HepG2 (cell line): ENCODE measurements around the gene GNG4.

ENCODE experiments used
- MAFK ChIP-seq, 2 experiments: IDR thresholded peaks in 1 of 2; conservative IDR thresholded peaks in 1 of 2; 2 replicates each; pipeline ENCODE4 v1.6.1; 2011; ENCODE audit warnings: improper control_type of control experiment in 2 of 2, low read length in 2 of 2
- NR3C1 ChIP-seq: sonication (generic); formaldehyde crosslinking; IDR thresholded peaks from 2 replicates; pipeline ENCODE4 v1.4.0; 2020; ENCODE audit warnings: missing genetic modification reagents
- RCOR2 ChIP-seq: IDR thresholded peaks from 2 replicates; pipeline ENCODE4 v1.6.1; 2016; ENCODE audit warnings: missing biosample characterization, missing genetic modification reagents
- TARDBP ChIP-seq: sonication (generic); formaldehyde crosslinking; IDR thresholded peaks from 2 replicates; pipeline ENCODE4 v1.8.0; 2022; ENCODE audit warnings: mild to moderate bottlenecking, missing genetic modification reagents
- TBP ChIP-seq: sonication (generic); formaldehyde crosslinking; IDR thresholded peaks from 2 replicates; pipeline ENCODE4 v1.5.0; 2020; ENCODE audit warnings: missing genetic modification reagents
- ZNF124 ChIP-seq: sonication (generic); formaldehyde crosslinking; IDR thresholded peaks from 2 replicates; pipeline ENCODE4 v1.4.0; 2020; ENCODE audit warnings: missing genetic modification reagents
- TF ChIP-seq, protein P1 (sequence below): sonication (generic); formaldehyde crosslinking; IDR thresholded peaks from 2 replicates; pipeline ENCODE4 v1.4.0; 2020; ENCODE audit warnings: mild to moderate bottlenecking, missing genetic modification reagents
- TF ChIP-seq, protein P2 (sequence below): sonication (generic); formaldehyde crosslinking; IDR thresholded peaks from 2 replicates; pipeline ENCODE4 v1.5.0; 2020; ENCODE audit warnings: mild to moderate bottlenecking, missing genetic modification reagents, moderate library complexity

GRCh38 chr1:235582130-235582529 lies 67.5 kb downstream of the GNG4 start:
- TF ChIP-seq ZNF124 (no peak), TBP (CRISPR knock-in tag) (no peak), MAFK (conservative IDR thresholded peaks at IDR 0.05 in 1 of 2, IDR thresholded peaks at IDR 0.05 in 1 of 2; ENCODE audit: low read length in 2 of 2) (no peak), RCOR2 (CRISPR knock-in tag) (no peak), NR3C1 (CRISPR knock-in tag) (no peak), TARDBP (CRISPR knock-in tag) (no peak)
- TF ChIP-seq, protein P1, sequence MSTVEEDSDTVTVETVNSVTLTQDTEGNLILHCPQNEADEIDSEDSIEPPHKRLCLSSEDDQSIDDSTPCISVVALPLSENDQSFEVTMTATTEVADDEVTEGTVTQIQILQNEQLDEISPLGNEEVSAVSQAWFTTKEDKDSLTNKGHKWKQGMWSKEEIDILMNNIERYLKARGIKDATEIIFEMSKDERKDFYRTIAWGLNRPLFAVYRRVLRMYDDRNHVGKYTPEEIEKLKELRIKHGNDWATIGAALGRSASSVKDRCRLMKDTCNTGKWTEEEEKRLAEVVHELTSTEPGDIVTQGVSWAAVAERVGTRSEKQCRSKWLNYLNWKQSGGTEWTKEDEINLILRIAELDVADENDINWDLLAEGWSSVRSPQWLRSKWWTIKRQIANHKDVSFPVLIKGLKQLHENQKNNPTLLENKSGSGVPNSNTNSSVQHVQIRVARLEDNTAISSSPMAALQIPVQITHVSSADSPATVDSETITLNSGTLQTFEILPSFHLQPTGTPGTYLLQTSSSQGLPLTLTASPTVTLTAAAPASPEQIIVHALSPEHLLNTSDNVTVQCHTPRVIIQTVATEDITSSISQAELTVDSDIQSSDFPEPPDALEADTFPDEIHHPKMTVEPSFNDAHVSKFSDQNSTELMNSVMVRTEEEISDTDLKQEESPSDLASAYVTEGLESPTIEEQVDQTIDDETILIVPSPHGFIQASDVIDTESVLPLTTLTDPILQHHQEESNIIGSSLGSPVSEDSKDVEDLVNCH (CRISPR knock-in tag) = no peak
- TF ChIP-seq, protein P2, sequence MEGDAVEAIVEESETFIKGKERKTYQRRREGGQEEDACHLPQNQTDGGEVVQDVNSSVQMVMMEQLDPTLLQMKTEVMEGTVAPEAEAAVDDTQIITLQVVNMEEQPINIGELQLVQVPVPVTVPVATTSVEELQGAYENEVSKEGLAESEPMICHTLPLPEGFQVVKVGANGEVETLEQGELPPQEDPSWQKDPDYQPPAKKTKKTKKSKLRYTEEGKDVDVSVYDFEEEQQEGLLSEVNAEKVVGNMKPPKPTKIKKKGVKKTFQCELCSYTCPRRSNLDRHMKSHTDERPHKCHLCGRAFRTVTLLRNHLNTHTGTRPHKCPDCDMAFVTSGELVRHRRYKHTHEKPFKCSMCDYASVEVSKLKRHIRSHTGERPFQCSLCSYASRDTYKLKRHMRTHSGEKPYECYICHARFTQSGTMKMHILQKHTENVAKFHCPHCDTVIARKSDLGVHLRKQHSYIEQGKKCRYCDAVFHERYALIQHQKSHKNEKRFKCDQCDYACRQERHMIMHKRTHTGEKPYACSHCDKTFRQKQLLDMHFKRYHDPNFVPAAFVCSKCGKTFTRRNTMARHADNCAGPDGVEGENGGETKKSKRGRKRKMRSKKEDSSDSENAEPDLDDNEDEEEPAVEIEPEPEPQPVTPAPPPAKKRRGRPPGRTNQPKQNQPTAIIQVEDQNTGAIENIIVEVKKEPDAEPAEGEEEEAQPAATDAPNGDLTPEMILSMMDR (CRISPR knock-in tag) = no peak
